ENCODE results near the gene CCDC197.

Gene CCDC197

DNA sequence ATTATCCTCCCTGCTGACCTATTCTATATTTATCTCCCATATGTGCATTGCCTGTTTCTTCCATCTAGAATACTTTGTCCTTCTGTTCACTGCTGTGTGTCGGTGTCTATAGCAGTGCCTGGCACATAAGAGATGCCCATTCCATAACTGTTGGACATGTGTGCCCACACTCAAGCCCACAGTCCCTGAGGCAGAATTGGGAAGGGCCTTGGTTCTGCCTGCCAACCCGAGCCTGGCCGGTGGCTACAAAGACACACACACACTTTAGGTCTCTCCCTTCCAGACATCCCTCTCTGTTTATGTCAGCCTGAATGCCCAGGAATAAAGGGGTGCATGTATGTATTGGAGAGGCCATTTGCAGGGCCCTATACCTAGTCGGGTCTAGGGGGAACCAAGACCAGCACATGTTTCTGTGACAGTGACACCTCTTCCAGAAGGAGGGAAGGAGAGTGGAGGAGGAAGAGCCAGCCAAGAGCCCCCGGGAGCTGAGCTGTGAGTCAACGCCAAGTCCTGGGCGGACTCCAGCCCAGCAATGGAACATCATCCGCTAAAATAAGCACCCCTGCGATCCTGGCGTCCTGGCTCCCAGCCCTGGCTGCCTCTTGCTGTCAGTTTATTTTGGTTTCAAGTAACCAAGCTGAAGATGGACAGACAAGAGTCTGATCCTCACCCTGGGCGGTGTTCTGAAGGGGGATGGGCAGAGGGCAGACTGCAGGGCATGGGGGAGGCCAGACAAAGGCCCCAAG is 16.5 kb upstream of the CCDC197 start:
- DNase-seq: no peak

GRCh38 chr14:93981316-93982229 is 15.5 kb upstream of the CCDC197 start:
- DNase-seq: no peak

DNA sequence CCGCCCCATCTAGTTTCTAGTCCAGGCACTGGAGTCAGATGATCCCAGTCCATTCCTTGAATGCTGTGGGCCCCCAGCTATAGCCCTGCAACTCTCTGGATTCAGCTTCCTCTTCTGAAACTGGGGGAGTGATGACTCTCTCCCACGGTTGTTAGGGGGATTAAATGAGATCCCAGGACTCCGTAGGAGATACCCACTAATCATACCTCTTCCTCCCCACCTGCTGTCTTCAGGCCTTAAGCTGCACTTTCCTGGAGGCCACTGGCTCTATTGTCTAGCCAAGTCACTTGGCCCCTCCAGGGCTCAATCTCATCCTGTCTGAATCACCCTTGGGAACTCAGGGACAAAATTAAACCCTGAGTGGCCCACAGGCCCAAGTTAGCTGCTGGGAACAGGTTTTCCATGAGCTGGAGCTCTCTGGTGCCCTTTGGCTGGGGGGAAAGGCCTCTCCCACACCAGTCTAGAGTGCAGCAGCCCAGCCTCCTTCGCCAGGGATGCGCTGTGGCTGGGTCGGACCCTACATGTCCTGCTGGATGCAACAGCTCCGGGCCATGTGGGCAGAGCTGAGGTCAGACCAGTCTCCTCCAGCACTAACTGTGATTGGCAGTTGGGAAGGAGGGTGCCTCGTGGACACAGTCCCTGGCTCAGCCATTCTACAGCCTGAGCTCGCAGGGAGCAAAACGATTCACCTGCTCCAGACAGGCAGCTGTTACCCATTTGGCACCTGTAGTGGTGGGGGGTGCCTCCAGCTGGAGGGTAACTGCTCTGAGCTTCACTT is 14.7 kb upstream of the CCDC197 start:
- peak; percentile 35 for DNase-seq

DNA sequence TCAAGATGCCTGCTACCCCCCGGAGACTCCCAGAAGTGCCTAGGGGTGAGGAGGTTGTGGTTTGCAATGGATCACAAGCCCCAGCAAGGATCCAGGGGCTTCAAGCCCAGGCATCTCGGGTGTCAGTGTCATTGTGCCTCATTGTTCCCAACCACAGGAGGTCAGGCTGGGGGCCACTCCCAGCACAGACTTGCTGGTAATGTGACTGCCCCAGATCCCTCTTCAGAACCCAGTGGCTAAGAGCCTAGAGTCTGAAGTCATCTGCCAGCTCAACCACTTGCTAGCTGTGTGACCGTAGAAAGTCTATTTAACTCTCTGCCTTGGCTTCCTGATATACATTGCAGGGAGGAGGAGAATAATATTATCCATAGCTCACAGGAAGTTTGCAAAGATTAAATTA is 13.0 kb upstream of the CCDC197 start:
- DNase-seq: no peak

- no peak for DNase-seq
These were observed 12.1 kb upstream of the CCDC197 start for GRCh38 chr14:93984987-93985410.

- peak; percentile 32 for DNase-seq
These were observed 10.1 kb upstream of the CCDC197 start for GRCh38 chr14:93986955-93987354.

- DNase-seq: no peak
These were observed 9.7 kb upstream of the CCDC197 start for GRCh38 chr14:93987376-93987775.

DNA sequence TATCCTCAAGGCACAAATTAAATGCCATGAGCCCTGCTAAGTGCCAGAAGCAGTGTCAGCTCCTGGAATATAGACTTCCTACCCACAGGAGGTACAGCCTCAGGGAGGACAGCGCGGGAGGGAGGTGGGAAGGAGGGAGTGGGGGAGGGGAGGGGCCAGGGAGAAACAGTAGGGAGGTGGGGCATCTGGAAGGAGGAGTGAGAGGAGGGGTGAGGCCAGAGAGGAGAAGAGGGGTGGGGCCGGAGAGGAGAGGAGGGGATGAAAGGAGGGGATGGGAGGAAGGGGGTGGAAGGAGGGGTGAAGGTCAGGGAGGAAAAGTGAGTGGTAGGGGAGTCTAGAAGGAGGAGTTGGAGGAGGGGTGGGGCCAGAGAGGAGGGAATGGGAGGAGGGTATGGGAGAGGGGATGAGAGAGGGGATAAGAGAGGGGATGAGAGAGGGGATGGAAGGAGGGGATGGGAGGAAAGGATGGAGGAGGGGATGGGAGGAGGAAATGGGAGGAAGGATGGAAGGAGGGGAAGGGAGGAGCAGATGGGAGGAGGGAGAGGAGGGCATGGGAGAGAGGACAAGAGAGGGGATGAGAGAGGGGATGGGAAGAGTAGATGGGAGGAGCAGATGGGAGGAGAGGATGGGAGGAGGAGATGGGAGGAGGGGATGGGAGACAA is 9.2 kb upstream of the CCDC197 start:
- no peak for DNase-seq

GRCh38 chr14:93989939-93990338 is 7.2 kb upstream of the CCDC197 start:
- no peak for DNase-seq

DNA sequence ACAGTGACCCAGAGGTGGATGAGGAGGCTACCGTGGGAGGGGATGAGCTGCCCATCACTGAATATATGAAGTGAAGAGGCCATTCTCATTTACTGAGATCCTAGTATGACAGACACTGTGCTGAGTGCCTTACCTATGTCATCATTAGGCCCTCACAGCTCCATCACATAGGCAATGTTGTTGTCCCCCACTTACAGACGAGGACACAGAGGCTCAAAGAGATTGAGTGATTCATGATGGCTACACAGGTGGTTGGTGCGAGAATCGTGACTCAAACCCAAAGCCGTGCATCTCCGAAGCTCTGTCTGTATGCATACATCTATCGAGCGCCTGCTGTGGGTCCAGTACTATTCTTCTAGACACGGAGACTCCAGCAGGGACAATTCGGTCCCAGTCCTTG is 5.9 kb upstream of the CCDC197 start:
- DNase-seq: no peak

DNA sequence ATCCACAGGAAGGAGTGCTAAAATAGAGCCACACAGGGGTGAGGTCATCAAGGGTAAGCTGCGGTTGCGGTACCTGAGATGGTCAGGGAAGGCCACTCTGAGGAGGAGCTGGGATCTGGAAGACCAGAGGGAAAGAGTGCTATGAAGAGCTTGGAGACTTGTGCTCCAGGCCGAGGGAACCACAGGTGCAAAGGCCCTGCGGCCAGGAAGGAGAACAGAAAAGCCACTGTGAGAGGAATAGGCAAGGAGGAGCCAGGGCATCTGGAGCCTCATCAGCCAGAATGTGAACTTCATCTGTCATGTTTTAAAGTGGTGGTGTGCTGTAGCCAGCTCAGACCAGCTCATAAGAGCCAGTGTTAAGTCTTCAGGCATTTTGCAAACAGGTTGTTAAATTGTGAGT is 5.5 kb upstream of the CCDC197 start:
- DNase-seq: no peak

GRCh38 chr14:93993382-93993781 is 3.7 kb upstream of the CCDC197 start:
- DNase-seq: no peak

DNA sequence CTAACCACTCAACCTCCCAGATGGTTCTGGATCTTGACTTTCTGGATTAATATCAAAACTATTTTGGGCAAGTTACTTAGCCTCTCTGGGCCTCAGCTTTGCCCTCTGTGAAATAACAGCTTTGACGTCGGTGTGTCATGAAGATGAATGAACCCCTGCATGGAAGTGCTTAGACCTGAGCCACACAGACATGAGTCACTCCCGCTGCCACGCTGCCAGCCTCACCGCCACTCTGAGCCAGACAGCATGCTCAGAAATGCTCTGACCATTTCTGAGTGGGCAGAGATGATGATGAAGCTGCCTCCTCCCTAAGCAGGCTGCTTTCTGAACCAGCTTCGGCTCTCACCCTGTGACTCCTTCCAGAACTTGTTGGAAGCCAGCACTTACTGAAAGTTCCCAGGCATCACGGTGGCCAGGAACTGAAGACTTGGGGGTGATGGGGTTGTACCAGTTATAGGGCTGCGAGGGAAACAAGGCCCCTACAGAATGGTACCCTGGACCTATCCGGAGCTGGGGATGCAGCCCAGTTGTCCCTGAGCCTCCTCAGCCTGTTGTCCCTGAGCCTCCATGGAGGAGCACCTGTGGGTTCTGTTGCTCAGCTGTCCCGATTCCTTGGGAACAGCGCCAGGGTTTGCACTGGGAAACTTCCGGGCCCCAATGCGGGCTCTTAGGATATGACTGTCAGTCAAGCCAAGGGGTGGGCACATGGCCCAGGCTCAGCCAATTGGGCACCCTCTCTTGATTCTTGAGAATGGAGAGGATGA is 2.0 kb upstream of the CCDC197 start:
- DNase-seq: no peak

DNA sequence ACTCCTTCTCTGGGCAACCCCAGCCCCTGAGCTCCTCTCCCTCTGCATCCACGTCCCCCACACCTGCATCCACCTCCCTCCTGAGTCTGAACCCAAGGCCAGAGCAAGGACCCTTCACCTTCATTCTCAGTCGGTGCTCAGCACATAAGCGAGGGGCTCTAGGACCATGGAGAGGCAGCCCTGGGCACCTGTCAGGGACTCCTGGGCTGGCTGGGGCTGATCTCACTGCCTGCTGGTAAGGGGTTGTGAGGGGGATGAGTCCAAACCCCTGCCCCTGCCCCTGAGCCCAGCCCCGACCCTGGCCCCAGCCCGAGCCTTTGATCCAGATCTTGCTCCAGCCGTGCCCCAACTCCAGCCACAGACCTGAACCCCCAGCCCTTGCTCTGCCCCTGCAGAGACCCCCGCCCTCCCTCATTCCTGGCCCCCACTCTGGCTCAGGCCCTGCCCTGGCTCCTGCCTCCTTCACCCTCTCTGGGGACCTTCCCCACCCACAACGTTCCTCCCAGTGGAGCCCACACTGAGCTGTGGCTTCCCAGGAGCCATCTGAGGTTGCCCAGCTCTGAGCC is 888 bp upstream of the CCDC197 start:
- no peak for DNase-seq

- DNase-seq: no peak
These were observed 1.1 kb downstream of the CCDC197 start for GRCh38 chr14:93997916-93998870.

DNA sequence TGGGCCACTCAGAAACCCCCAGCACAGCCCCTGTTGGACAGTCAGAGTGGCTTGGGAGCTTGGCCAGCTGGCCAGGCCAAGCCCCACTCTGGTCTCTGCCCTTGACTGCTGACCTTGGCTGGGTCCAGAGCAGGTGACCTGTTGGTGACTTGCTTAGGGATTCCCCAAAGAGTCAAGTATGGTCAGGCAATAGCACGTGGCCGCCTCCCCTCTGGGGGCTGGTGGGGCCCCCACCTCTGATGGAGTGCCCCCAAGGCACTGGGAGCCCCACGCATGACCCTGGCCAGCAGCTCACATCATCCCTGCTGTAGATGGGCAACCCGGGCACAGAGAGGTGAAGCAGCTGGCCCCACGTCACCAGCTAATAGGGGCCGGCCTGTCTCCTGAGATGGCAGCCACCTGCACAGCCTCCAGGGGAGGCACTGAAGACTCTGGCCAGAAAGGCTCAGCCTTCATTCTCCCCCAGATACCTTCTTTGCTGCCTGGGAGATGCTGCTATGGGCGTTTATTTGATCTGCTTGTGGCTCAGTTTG is 1.8 kb downstream of the CCDC197 start:
- no peak for DNase-seq

- DNase-seq: no peak
These were observed 2.5 kb downstream of the CCDC197 start for GRCh38 chr14:93999573-93999972.

DNA sequence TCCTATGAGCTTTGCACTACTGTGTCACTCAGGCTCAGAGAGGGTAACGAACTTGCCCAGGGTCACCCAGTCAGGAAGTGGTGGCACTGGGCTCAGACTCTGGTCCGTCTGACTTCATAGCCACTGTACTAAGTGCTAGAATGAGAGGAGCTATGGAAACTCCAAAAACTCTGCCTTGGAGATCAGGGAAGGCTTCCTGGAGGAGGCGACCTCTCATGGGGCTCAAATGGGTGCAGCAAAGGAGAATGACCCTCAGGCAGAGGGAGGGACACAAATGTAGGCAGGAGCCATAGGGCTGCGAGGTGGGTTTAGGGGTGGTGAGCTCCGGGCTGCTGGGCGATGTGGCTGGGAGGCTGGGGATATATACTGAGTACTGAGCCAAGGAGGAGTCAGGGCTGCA is 3.2 kb downstream of the CCDC197 start:
- DNase-seq: no peak

GRCh38 chr14:94001016-94001415 is 3.9 kb downstream of the CCDC197 start:
- no peak for DNase-seq

Measured in NCI-H2171 treated with DMSO at 0.1 percent for 48 hours (cell line).